ENCODE measurements around the gene CEACAM1. TPM values are rescaled to one million over a fixed set of nuclear protein-coding genes. Genes with fewer than 3 reads are reported as not detected.

Gene CEACAM1
- total RNA-seq, 1 experiment from 2014 or later = 1.5 TPM

GRCh38 chr19:42554046-42554575, 25.8 kb upstream of the CEACAM1 start:
- no peak overlapping the region for H2AFZ ChIP-seq (ENCODE audit: low read length)
- no CpG with 5 or more reads among the region's 3 CpGs for WGBS (ENCODE audit: extremely low coverage, insufficient read length, low lambda C conversion rate)
- H3T11ph ChIP-seq (ENCODE audit: low read length) = no peak overlapping the region
- H3K56ac ChIP-seq (ENCODE audit: insufficient read length, low read depth, low read length) = no peak overlapping the region
- H3K27me3 ChIP-seq (ENCODE audit: insufficient read depth, low read length) = no peaks in the 10 kb centered on the region
- H3K4ac ChIP-seq (ENCODE audit: low read depth, low read length) = no peak overlapping the region
- H3K4me2 ChIP-seq (ENCODE audit: insufficient read depth, insufficient read length, low read length) = no peak overlapping the region
- TF ChIP-seq CTCF (conservative IDR thresholded peaks at IDR 0.05) = no peak
- H3K79me1 ChIP-seq (ENCODE audit: insufficient read depth, low read depth, low read length, poor library complexity, severe bottlenecking) = no peaks in the 10 kb centered on the region
- H3K79me2 ChIP-seq (ENCODE audit: insufficient read depth, low read length) = no peaks in the 10 kb centered on the region
- no peak overlapping the region for H4K5ac ChIP-seq (ENCODE audit: insufficient read length, low read depth, low read length)
- no peak overlapping the region for H3K4me3 Mint-ChIP-seq
- peak overlapping the region in 1 of 3 experiments; percentile 52; a peak in 1 of 7 replicates for H3K27ac Mint-ChIP-seq
- no peaks in the 10 kb centered on the region for H4K20me1 ChIP-seq (ENCODE audit: control insufficient read depth, insufficient read depth, insufficient read length)
- H4K91ac ChIP-seq (ENCODE audit: insufficient read length, low read depth, low read length) = no peak overlapping the region
- peaks cover 34 to 39% of the 10 kb centered on the region in 2 experiments for H3K4me1 Mint-ChIP-seq
- H3K9ac ChIP-seq (ENCODE audit: extremely low read depth, insufficient read length, low read length) = no peak overlapping the region
- H3K27me3 Mint-ChIP-seq (ENCODE audit: low read depth) = peaks cover 22% of the 10 kb centered on the region
- H3K18ac ChIP-seq (ENCODE audit: insufficient read length, low read depth, low read length) = no peak overlapping the region
- peak; percentile 22 for DNase-seq
- H3K9me3 ChIP-seq (ENCODE audit: control insufficient read depth, low read depth, low read length) = no peaks in the 10 kb centered on the region
- no peak overlapping the region for H2BK12ac ChIP-seq (ENCODE audit: insufficient read length, low read depth, low read length)
- no peak overlapping the region for H3K14ac ChIP-seq (ENCODE audit: insufficient read depth, low read length)
- no peaks in the 10 kb centered on the region for H3K23me2 ChIP-seq (ENCODE audit: insufficient read length, low read depth, low read length, poor library complexity, severe bottlenecking)
- no peak overlapping the region for H4K8ac ChIP-seq (replicated peaks; ENCODE audit: insufficient read length, low read depth, low read length)
- H3K27ac ChIP-seq (ENCODE audit: insufficient read length, low read depth, low read length) = no peak overlapping the region
- no peak overlapping the region for H2BK5ac ChIP-seq (ENCODE audit: insufficient read length, low read length)
- no peak overlapping the region for H2BK120ac ChIP-seq (ENCODE audit: low read depth, low read length, poor library complexity, severe bottlenecking)
- peaks cover 26 to 34% of the 10 kb centered on the region in 2 experiments for H3K9me3 Mint-ChIP-seq
- peaks cover 3% of the 10 kb centered on the region; the same call in 1 of the 2 replicates for H3K4me1 ChIP-seq (ENCODE audit: insufficient read depth, low read length)
- H2BK20ac ChIP-seq (ENCODE audit: low read depth, low read length, poor library complexity, severe bottlenecking) = no peak overlapping the region
- H3K36me3 Mint-ChIP-seq (ENCODE audit: insufficient read depth in 1 of 3, low read depth in 3 of 3) = peaks cover 7 to 26% (median 19%) of the 10 kb centered on the region in 3 experiments; a peak in 6 of 7 replicates
- no peak overlapping the region for H2BK15ac ChIP-seq (ENCODE audit: low read depth, low read length)
- H3K23ac ChIP-seq (ENCODE audit: insufficient read length, low read depth, low read length) = no peak overlapping the region
- H2AK5ac ChIP-seq (ENCODE audit: insufficient read length, low read length) = no peak overlapping the region
